ENCODE data around the gene FBXO30.

DNA sequence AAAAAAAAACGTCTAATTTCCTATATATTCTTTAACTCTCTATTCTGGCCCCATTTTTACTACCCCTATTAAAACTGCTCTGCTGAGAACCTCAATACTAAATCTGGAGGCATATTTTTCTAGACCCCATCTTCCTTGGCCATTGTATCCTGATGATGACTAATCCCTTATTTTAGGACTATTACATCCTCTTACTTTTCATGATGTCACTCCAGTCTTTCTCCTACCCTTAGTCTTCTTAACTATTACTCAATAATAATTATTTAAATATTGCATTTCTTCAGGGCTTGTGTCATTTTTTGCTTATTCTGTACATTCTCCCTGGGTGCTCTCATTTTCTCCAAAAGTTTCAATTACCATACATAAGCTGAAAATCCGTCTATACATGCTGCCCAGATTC, 6.4 kb downstream of the FBXO30 start:
- TF ChIP-seq, protein P1, sequence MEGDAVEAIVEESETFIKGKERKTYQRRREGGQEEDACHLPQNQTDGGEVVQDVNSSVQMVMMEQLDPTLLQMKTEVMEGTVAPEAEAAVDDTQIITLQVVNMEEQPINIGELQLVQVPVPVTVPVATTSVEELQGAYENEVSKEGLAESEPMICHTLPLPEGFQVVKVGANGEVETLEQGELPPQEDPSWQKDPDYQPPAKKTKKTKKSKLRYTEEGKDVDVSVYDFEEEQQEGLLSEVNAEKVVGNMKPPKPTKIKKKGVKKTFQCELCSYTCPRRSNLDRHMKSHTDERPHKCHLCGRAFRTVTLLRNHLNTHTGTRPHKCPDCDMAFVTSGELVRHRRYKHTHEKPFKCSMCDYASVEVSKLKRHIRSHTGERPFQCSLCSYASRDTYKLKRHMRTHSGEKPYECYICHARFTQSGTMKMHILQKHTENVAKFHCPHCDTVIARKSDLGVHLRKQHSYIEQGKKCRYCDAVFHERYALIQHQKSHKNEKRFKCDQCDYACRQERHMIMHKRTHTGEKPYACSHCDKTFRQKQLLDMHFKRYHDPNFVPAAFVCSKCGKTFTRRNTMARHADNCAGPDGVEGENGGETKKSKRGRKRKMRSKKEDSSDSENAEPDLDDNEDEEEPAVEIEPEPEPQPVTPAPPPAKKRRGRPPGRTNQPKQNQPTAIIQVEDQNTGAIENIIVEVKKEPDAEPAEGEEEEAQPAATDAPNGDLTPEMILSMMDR (IDR thresholded peaks at IDR 0.05) = no peak
- TF ChIP-seq EZH2 (IDR thresholded peaks at IDR 0.05) = no peak
- no peak for TF ChIP-seq EZH2phosphoT487 (IDR thresholded peaks at IDR 0.05)
